Smooth muscle cell (in vitro differentiated cells): ENCODE results near the gene IQGAP2. TPM values are rescaled to one million over a fixed set of nuclear protein-coding genes. Genes with fewer than 3 reads are reported as not detected.

Experiments
- DNase-seq: peaks from one replicate; lab custom pipeline; 2025; ENCODE audit not compliant: unreplicated experiment; lab: John Stamatoyannopoulos, UW
- H2AFZ ChIP-seq: fragments of 200-600 bp; sonication (generic); 2 replicates; pipeline ENCODE4 v1.6.0; 2016; ENCODE audit warnings: antibody characterized with exemption, low read depth, mild to moderate bottlenecking
- H3F3A ChIP-seq: fragments of 200-600 bp; sonication (generic); 2 replicates; pipeline ENCODE4 v1.6.0; 2017; ENCODE audit warnings: antibody characterized with exemption, low read depth
- H3K27ac ChIP-seq: fragments of 200-600 bp; sonication (generic); 2 replicates; pipeline ENCODE4 v1.5.1; 2016; ENCODE audit warnings: low read depth, mild to moderate bottlenecking
- H3K27me3 ChIP-seq: fragments of 200-600 bp; sonication (generic); 2 replicates; pipeline ENCODE4 v1.6.1; 2016; ENCODE audit warnings: low read depth, mild to moderate bottlenecking
- H3K36me3 ChIP-seq: fragments of 200-600 bp; sonication (generic); 2 replicates; pipeline ENCODE4 v1.5.1; 2016; ENCODE audit warnings: low read depth
- H3K4me1 ChIP-seq: fragments of 200-600 bp; sonication (generic); 2 replicates; pipeline ENCODE4 v1.5.1; 2016; ENCODE audit warnings: low read depth
- H3K4me2 ChIP-seq: fragments of 200-600 bp; sonication (generic); 2 replicates; pipeline ENCODE4 v1.6.0; 2016; ENCODE audit warnings: mild to moderate bottlenecking
- H3K4me3 ChIP-seq: fragments of 200-600 bp; sonication (generic); 2 replicates; pipeline ENCODE4 v1.5.1; 2016; ENCODE audit warnings: mild to moderate bottlenecking
- H3K79me2 ChIP-seq: fragments of 200-600 bp; sonication (generic); 2 replicates; pipeline ENCODE4 v1.6.0; 2016; ENCODE audit warnings: low read depth, mild to moderate bottlenecking
- H3K9ac ChIP-seq: fragments of 200-600 bp; sonication (generic); 2 replicates; pipeline ENCODE4 v1.6.0; 2016; ENCODE audit warnings: low read depth
- H3K9me3 ChIP-seq: fragments of 200-600 bp; sonication (generic); replicated peaks from 2 replicates; pipeline ENCODE4 v1.5.1; 2016; ENCODE audit warnings: low read depth
- H4K20me1 ChIP-seq: fragments of 200-600 bp; sonication (generic); 2 replicates; pipeline ENCODE4 v1.6.0; 2016; ENCODE audit warnings: low read depth
- CTCF ChIP-seq: fragments of 200-600 bp; sonication (generic); IDR thresholded peaks from 2 replicates; pipeline ENCODE4 v1.5.1; 2017; ENCODE audit warnings: borderline replicate concordance, mild to moderate bottlenecking, antibody characterized with exemption; ENCODE audit not compliant: insufficient read depth, poor library complexity, severe bottlenecking
- WGBS: methylation state at CpG from one replicate; pipeline ENCODE4 v1.1.7; 2016; ENCODE audit warnings: low lambda C conversion rate; 5-methylcytosine and 5-hydroxymethylcytosine counted together
- polyA plus RNA-seq: library from polyadenylated mRNA; unstranded; fragments of >200 nt; fragmentation: Nextera tagmentation; extraction: Ambion mirVana; gene quantifications from 2 replicates; pipeline ENCODE4 v1.2.1, GENCODE V29; 2016
- total RNA-seq: library from RNA; depleted of rRNA; stranded (reverse); fragments of >200 nt; gene quantifications from 2 replicates; pipeline ENCODE4 v1.2.3, GENCODE V29; 2014

Gene IQGAP2
- total and polyA plus RNA-seq, 2 experiments from 2014 or later, result 7.3 to 16.6 TPM

GRCh38 chr5:76537073-76537543, 134.0 kb downstream of the IQGAP2 start:
- Histone ChIP-seq H3K27ac (no peak overlapping the region), H4K20me1 (no peaks in the 10 kb centered on the region), H3K36me3 (no peaks in the 10 kb centered on the region), H3K4me1 (peaks cover 2% of the 10 kb centered on the region), H2AFZ (no peak overlapping the region), H3K9ac (no peak overlapping the region), H3F3A (no peaks in the 10 kb centered on the region), H3K9me3 (no peaks in the 10 kb centered on the region), H3K4me3 (no peak overlapping the region), H3K4me2 (peak overlapping the region; percentile 45), H3K27me3 (no peaks in the 10 kb centered on the region), H3K79me2 (no peaks in the 10 kb centered on the region)
- DNase-seq, result no peak
- WGBS, result 11% methylated on average over 3 of the region's 3 CpGs
- TF ChIP-seq CTCF, result no peak

GRCh38 chr5:76542241-76542640, 139.2 kb downstream of the IQGAP2 start:
- Histone ChIP-seq H3K9ac (no peak overlapping the region), H3K4me2 (no peak overlapping the region), H3K27ac (no peak overlapping the region), H3K4me1 (peaks cover under 1% of the 10 kb centered on the region), H3K4me3 (no peak overlapping the region), H3K9me3 (no peaks in the 10 kb centered on the region), H3K27me3 (no peaks in the 10 kb centered on the region), H2AFZ (no peak overlapping the region), H3F3A (no peaks in the 10 kb centered on the region), H3K79me2 (no peaks in the 10 kb centered on the region), H4K20me1 (no peaks in the 10 kb centered on the region), H3K36me3 (no peaks in the 10 kb centered on the region)
- 94% methylated on average over 6 of the region's 6 CpGs for WGBS
- DNase-seq, result no peak
- no peak for TF ChIP-seq CTCF

GRCh38 chr5:76542887-76543690, 140.0 kb downstream of the IQGAP2 start:
- H3K36me3 ChIP-seq, result no peaks in the 10 kb centered on the region
- no peaks in the 10 kb centered on the region for H3K9me3 ChIP-seq
- DNase-seq, result no peak
- no peaks in the 10 kb centered on the region for H3K79me2 ChIP-seq
- no peak overlapping the region for H3K4me3 ChIP-seq
- no peak for TF ChIP-seq CTCF
- no peaks in the 10 kb centered on the region for H4K20me1 ChIP-seq
- H3K27me3 ChIP-seq, result no peaks in the 10 kb centered on the region
- no peak overlapping the region for H3K9ac ChIP-seq
- no peaks in the 10 kb centered on the region for H3K4me1 ChIP-seq
- H3F3A ChIP-seq, result no peaks in the 10 kb centered on the region
- peak overlapping the region; percentile 42 for H2AFZ ChIP-seq
- H3K4me2 ChIP-seq, result peak overlapping the region; percentile 35
- H3K27ac ChIP-seq, result no peak overlapping the region
- 67% methylated on average over 13 of the region's 13 CpGs for WGBS
